ENCODE measurements around the gene OAF. TPM values are rescaled to one million over a fixed set of nuclear protein-coding genes. Genes with fewer than 3 reads are reported as not detected.

The OAF gene
- total and polyA plus RNA-seq, 2 of the 8 experiments (the other 6 are each of a cell fraction or from before 2014, with no cell fraction given), result 1.3 to 1.5 TPM

DNA sequence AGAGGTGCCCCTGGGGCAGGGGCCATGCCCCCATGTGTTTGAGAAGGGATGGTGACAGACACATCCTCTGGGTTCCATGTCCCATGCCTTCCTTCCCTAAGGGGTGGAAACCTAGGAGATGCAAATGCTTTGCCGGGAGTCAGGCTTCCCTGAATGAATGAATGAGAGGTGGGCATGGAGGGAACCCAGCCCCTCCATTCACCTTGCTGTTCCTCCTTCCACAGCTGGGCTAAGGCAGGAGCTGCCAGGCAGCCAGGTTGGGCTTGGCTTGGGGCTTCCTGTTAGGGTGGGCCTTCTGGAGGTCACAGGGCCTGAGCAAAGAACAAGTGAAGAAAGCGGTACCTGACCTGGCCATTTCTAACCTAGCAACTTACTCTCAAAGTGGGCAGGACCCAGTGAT, 30.0 kb downstream of the OAF start:
- Histone ChIP-seq H2BK12ac (ENCODE audit: low read depth, low read length) (no peak overlapping the region), H3K18ac (ENCODE audit: extremely low read depth, low read length) (no peak overlapping the region), H3K56ac (replicated peaks; ENCODE audit: insufficient read length, low read depth, low read length) (no peak overlapping the region), H3K23me2 (ENCODE audit: low read depth, low read length) (peaks cover 4% of the 10 kb centered on the region; the same call in 1 of the 2 replicates), H4K91ac (replicated peaks; ENCODE audit: insufficient read length, low read length) (no peak overlapping the region), H3K14ac (ENCODE audit: insufficient read length) (no peak overlapping the region), H3K4ac (replicated peaks; ENCODE audit: insufficient read length, low read depth, low read length) (no peak overlapping the region), H3K9ac (replicated peaks in 1 of 4; ENCODE audit: extremely low read depth in 1 of 4, low read depth in 3 of 4, low read length in 3 of 4) (no peak overlapping the region), H3K23ac (ENCODE audit: insufficient read length) (no peak overlapping the region), H3K79me2 (ENCODE audit: control insufficient read depth in 1 of 2, insufficient read depth in 2 of 2, low read length in 2 of 2) (no peaks in the 10 kb centered on the region), H2BK20ac (ENCODE audit: low read length) (no peak overlapping the region), H3K27ac (ENCODE audit: low read depth, low read length) (no peak overlapping the region), H3K9me3 (ENCODE audit: insufficient read depth in 2 of 2, low read depth in 1 of 2, low read length in 1 of 2) (no peaks in the 10 kb centered on the region), H3K4me2 (ENCODE audit: insufficient read depth in 1 of 2, low read depth in 2 of 2, low read length in 2 of 2) (peak overlapping the region; percentile 58 to 74; a peak in 2 of 4 replicates), H3K36me3 (ENCODE audit: control insufficient read depth in 2 of 4, insufficient read depth in 4 of 4, low read length in 3 of 4) (no peaks in the 10 kb centered on the region), H3K27me3 (replicated peaks in 1 of 4; ENCODE audit: control insufficient read depth in 3 of 4, extremely low read depth in 1 of 4, insufficient read depth in 3 of 4, low read length in 3 of 4) (peaks cover 3 to 31% (median 25%) of the 10 kb centered on the region in 4 experiments), H4K8ac (ENCODE audit: extremely low read depth, insufficient read depth, low read length) (no peak overlapping the region), H4K20me1 (replicated peaks in 1 of 2; ENCODE audit: control insufficient read depth in 1 of 2, insufficient read depth in 2 of 2, low read length in 2 of 2) (peaks cover 0 to 1% of the 10 kb centered on the region in 2 experiments), H2AK5ac (ENCODE audit: low read depth, low read length) (peak overlapping the region; percentile 34; the same call in 1 of the 2 replicates), H3K4me3 (ENCODE audit: extremely low read depth in 1 of 4, insufficient read depth in 2 of 4, low read depth in 3 of 4, low read length in 4 of 4) (no peak overlapping the region), H2BK120ac (replicated peaks; ENCODE audit: low read depth, low read length) (no peak overlapping the region), H2AFZ (ENCODE audit: low read length) (no peak overlapping the region), H2BK15ac (ENCODE audit: low read length) (no peak overlapping the region; the same call in 1 of the 2 replicates), H4K5ac (ENCODE audit: insufficient read length, low read depth, low read length) (no peak overlapping the region), H3K79me1 (ENCODE audit: low read depth, low read length) (no peaks in the 10 kb centered on the region; the same call in 1 of the 2 replicates), H2BK5ac (ENCODE audit: low read depth, low read length) (no peak overlapping the region), H3K4me1 (replicated peaks in 1 of 4; ENCODE audit: control insufficient read depth in 3 of 4, insufficient read depth in 4 of 4, low read length in 3 of 4) (peaks cover 2 to 11% (median 4%) of the 10 kb centered on the region in 4 experiments; a peak in 6 of 7 replicates)
- WGBS, 2 experiments (ENCODE audit: extremely low coverage in 1 of 2, insufficient coverage in 1 of 2, insufficient read length in 1 of 2, insufficient replicate concordance in 2 of 2, low coverage in 1 of 2, low lambda C conversion rate in 2 of 2, missing lambda C conversion rate in 1 of 2), result 85% methylated on average over 2 of the region's 2 CpGs; no CpG with 5 or more reads in 1 of the 2 experiments
- FAIRE-seq (no peak), DNase-seq (ENCODE audit: low read depth in 1 of 2, low spot score in 2 of 2) (no peak)
- TF ChIP-seq TCF12 (IDR thresholded peaks at IDR 0.05; ENCODE audit: low read depth, low read length), result no peak
- TF ChIP-seq FOSL1 (IDR thresholded peaks at IDR 0.05; ENCODE audit: insufficient read depth, low read depth, low read length), result no peak
- TF ChIP-seq RFX5 (IDR thresholded peaks at IDR 0.05; ENCODE audit: borderline replicate concordance, low read depth, low read length), result no peak
- no peak for TF ChIP-seq SP1 (IDR thresholded peaks at IDR 0.05; ENCODE audit: low read depth, low read length)
- no peak for TF ChIP-seq BCL11A (IDR thresholded peaks at IDR 0.05; ENCODE audit: low read depth in 2 of 2, low read length in 2 of 2)
- no peak for TF ChIP-seq SUZ12 (IDR thresholded peaks at IDR 0.05; ENCODE audit: low read length)
- no peak for TF ChIP-seq RAD21 (IDR thresholded peaks at IDR 0.05 in 1 of 2, conservative IDR thresholded peaks at IDR 0.05 in 1 of 2; ENCODE audit: low read depth in 2 of 2, low read length in 2 of 2)
- ChIA-PET POLR2A (ENCODE audit: partially characterized antibody) (no interaction called here), CTCF (ENCODE audit: partially characterized antibody) (interaction anchor here (0.6 to 41.2 kb wide), 7 partner anchors 7 to 1304 kb away, joined by 3 to 1412 read pairs (median 7); partner anchors contain the start of gene TLCD5)

Measured in H1 (cell line).